ENCODE results near the gene MREG. TPM values are rescaled to one million over a fixed set of nuclear protein-coding genes. Genes with fewer than 3 reads are reported as not detected.

MREG gene
- total RNA-seq, 1 experiment from 2014 or later: 16.9 TPM

DNA sequence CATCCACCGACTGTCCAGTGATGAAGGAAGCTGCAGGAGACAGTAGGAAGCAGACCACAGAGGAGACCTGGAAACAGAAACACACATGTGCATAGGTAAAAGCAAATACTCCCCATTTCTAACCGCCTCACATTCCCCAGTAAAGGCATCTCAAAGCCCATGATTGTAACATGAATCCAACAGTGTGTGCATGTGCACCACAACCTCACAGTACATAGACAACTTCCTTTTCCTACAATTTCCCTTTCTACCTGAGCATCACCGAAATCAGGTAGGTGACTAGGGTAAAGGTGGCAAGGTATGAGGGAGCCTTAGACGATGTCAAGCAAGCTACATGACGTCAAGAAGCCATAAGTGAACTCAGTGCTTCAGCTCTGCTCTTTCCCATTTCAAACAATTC is 30.6 kb upstream of the MREG start:
- Histone ChIP-seq H3K4me1 (ENCODE audit: control insufficient read depth in 1 of 2, insufficient read depth in 2 of 2, low read length in 2 of 2) (no peaks in the 10 kb centered on the region), H4K20me1 (ENCODE audit: insufficient read depth) (no peaks in the 10 kb centered on the region), H3K27me3 (ENCODE audit: insufficient read depth, low read length) (no peaks in the 10 kb centered on the region), H3K36me3 (ENCODE audit: control insufficient read depth in 1 of 2, insufficient read depth in 2 of 2, low read length in 2 of 2) (peaks cover 0 to 2% of the 10 kb centered on the region in 2 experiments; a peak in 1 of 4 replicates), H3K9me2 (ENCODE audit: insufficient read depth) (no peaks in the 10 kb centered on the region), H3K9ac (ENCODE audit: low read length) (no peak overlapping the region), H3K9me3 (ENCODE audit: control insufficient read depth in 1 of 2, insufficient read depth in 1 of 2, low read depth in 1 of 2, low read length in 2 of 2) (no peaks in the 10 kb centered on the region), H3K27ac (ENCODE audit: low read depth, low read length) (no peak overlapping the region), H3K79me2 (ENCODE audit: insufficient read depth, low read length) (no peaks in the 10 kb centered on the region), H3K4me2 (ENCODE audit: low read length) (no peak overlapping the region), H2AFZ (ENCODE audit: low read depth, low read length, poor library complexity, severe bottlenecking) (no peak overlapping the region), H3K4me3 (replicated peaks in 1 of 2; ENCODE audit: low read depth in 1 of 2, low read length in 2 of 2) (no peak overlapping the region)
- RAD21 ChIA-PET (ENCODE audit: low non-redundant PET in 1 of 2, low total read pairs in 2 of 2, uncharacterized antibody in 2 of 2, unreplicated experiment in 2 of 2): no interaction called here
- no peak for DNase-seq (ENCODE audit: low read depth, low spot score)
- POLR2A ChIA-PET: no interaction called here
- BruUV-seq (replicated peaks): no TSS peak
- CTCF ChIA-PET: interaction anchor here (1.4 kb wide), 1 partner anchor 11 kb away, joined by 6 read pairs; no protein-coding TSS in a partner anchor
- no peak for ATAC-seq
- intact Hi-C loops (cut with micrococcal nuclease): no loop called here
- TF ChIP-seq JUND (IDR thresholded peaks at IDR 0.05) (no peak), ZFX (IDR thresholded peaks at IDR 0.05) (no peak), CBX3 (IDR thresholded peaks at IDR 0.05; ENCODE audit: low read depth) (no peak), ZNF274 (IDR thresholded peaks at IDR 0.05; ENCODE audit: low read depth, low read length) (no peak), RAD21 (IDR thresholded peaks at IDR 0.05; ENCODE audit: low read depth) (no peak), SRF (IDR thresholded peaks at IDR 0.05; ENCODE audit: low read depth) (no peak), SP1 (IDR thresholded peaks at IDR 0.05; ENCODE audit: low read depth) (no peak), EZH2 (IDR thresholded peaks at IDR 0.05) (no peak), EGR1 (IDR thresholded peaks at IDR 0.05; ENCODE audit: low read depth) (no peak), YY1 (IDR thresholded peaks at IDR 0.05; ENCODE audit: extremely low read depth, insufficient replicate concordance, low read depth, low read length) (no peak), POLR2AphosphoS5 (IDR thresholded peaks at IDR 0.05; ENCODE audit: low read depth, low read length) (no peak), ELF1 (IDR thresholded peaks at IDR 0.05; ENCODE audit: borderline replicate concordance, low read depth) (no peak), TCF7L2 (IDR thresholded peaks at IDR 0.05; ENCODE audit: borderline replicate concordance, extremely low read depth, insufficient read depth, insufficient read length) (no peak), POLR2A (IDR thresholded peaks at IDR 0.05; ENCODE audit: borderline replicate concordance, extremely low read depth, insufficient read depth, insufficient read length) (no peak), EZH2phosphoT487 (IDR thresholded peaks at IDR 0.05; ENCODE audit: borderline replicate concordance) (no peak)
- TF ChIP-seq, protein P1, sequence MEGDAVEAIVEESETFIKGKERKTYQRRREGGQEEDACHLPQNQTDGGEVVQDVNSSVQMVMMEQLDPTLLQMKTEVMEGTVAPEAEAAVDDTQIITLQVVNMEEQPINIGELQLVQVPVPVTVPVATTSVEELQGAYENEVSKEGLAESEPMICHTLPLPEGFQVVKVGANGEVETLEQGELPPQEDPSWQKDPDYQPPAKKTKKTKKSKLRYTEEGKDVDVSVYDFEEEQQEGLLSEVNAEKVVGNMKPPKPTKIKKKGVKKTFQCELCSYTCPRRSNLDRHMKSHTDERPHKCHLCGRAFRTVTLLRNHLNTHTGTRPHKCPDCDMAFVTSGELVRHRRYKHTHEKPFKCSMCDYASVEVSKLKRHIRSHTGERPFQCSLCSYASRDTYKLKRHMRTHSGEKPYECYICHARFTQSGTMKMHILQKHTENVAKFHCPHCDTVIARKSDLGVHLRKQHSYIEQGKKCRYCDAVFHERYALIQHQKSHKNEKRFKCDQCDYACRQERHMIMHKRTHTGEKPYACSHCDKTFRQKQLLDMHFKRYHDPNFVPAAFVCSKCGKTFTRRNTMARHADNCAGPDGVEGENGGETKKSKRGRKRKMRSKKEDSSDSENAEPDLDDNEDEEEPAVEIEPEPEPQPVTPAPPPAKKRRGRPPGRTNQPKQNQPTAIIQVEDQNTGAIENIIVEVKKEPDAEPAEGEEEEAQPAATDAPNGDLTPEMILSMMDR (IDR thresholded peaks at IDR 0.05 in 2 of 3, conservative IDR thresholded peaks at IDR 0.05 in 1 of 3; ENCODE audit: borderline replicate concordance in 1 of 3, insufficient read depth in 1 of 3, low read depth in 2 of 3, low read length in 2 of 3): no peak
- TF ChIP-seq, protein P2, sequence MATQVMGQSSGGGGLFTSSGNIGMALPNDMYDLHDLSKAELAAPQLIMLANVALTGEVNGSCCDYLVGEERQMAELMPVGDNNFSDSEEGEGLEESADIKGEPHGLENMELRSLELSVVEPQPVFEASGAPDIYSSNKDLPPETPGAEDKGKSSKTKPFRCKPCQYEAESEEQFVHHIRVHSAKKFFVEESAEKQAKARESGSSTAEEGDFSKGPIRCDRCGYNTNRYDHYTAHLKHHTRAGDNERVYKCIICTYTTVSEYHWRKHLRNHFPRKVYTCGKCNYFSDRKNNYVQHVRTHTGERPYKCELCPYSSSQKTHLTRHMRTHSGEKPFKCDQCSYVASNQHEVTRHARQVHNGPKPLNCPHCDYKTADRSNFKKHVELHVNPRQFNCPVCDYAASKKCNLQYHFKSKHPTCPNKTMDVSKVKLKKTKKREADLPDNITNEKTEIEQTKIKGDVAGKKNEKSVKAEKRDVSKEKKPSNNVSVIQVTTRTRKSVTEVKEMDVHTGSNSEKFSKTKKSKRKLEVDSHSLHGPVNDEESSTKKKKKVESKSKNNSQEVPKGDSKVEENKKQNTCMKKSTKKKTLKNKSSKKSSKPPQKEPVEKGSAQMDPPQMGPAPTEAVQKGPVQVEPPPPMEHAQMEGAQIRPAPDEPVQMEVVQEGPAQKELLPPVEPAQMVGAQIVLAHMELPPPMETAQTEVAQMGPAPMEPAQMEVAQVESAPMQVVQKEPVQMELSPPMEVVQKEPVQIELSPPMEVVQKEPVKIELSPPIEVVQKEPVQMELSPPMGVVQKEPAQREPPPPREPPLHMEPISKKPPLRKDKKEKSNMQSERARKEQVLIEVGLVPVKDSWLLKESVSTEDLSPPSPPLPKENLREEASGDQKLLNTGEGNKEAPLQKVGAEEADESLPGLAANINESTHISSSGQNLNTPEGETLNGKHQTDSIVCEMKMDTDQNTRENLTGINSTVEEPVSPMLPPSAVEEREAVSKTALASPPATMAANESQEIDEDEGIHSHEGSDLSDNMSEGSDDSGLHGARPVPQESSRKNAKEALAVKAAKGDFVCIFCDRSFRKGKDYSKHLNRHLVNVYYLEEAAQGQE (IDR thresholded peaks at IDR 0.05; ENCODE audit: low read depth): no peak
- TF ChIP-seq, protein P3, sequence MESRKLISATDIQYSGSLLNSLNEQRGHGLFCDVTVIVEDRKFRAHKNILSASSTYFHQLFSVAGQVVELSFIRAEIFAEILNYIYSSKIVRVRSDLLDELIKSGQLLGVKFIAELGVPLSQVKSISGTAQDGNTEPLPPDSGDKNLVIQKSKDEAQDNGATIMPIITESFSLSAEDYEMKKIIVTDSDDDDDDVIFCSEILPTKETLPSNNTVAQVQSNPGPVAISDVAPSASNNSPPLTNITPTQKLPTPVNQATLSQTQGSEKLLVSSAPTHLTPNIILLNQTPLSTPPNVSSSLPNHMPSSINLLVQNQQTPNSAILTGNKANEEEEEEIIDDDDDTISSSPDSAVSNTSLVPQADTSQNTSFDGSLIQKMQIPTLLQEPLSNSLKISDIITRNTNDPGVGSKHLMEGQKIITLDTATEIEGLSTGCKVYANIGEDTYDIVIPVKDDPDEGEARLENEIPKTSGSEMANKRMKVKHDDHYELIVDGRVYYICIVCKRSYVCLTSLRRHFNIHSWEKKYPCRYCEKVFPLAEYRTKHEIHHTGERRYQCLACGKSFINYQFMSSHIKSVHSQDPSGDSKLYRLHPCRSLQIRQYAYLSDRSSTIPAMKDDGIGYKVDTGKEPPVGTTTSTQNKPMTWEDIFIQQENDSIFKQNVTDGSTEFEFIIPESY (IDR thresholded peaks at IDR 0.05; ENCODE audit: extremely low read depth, insufficient replicate concordance, low read length): no peak
- TF ChIP-seq, protein P4, sequence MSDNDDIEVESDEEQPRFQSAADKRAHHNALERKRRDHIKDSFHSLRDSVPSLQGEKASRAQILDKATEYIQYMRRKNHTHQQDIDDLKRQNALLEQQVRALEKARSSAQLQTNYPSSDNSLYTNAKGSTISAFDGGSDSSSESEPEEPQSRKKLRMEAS (IDR thresholded peaks at IDR 0.05): no peak

Data from HCT116 (cell line).